Cardiac muscle cell (in vitro differentiated cells and primary cell): Measurements from ENCODE around the gene GAL3ST3. TPM values are rescaled to one million over a fixed set of nuclear protein-coding genes. Genes with fewer than 3 reads are reported as not detected.
A peak's percentile ranks its signal among the peaks of the same experiment; 100 is the strongest.

Experiments used
- DNase-seq, 2 donors: peaks; one replicate each; pipeline versions ENCODE4 v3.0.0 to v3.0.0-alpha.2; 2010 to 2017; ENCODE audit warnings: low read depth in 1 of 2, low spot score in 1 of 2
- H3K27ac ChIP-seq: fragments of 200-600 bp; sonication (generic); 2 replicates; pipeline ENCODE4 v1.5.1; 2016
- H3K27me3 ChIP-seq: fragments of 200-600 bp; sonication (generic); 2 replicates; pipeline ENCODE4 v1.6.0; 2016; ENCODE audit warnings: control low read depth
- H3K36me3 ChIP-seq: fragments of 200-600 bp; sonication (generic); 2 replicates; pipeline ENCODE4 v1.5.1; 2016; ENCODE audit warnings: control low read depth
- H3K4me1 ChIP-seq: fragments of 200-600 bp; sonication (generic); 2 replicates; pipeline ENCODE4 v1.8.1; 2017; ENCODE audit warnings: low read depth, mild to moderate bottlenecking, mixed run types
- H3K4me3 ChIP-seq: fragments of 200-600 bp; sonication (generic); 2 replicates; pipeline ENCODE4 v1.5.1; 2016; ENCODE audit warnings: mild to moderate bottlenecking
- H3K9me3 ChIP-seq: fragments of 200-600 bp; sonication (generic); 2 replicates; pipeline ENCODE4 v1.5.1; 2017; ENCODE audit warnings: low read depth, mild to moderate bottlenecking, control low read depth
- polyA plus RNA-seq: library from polyadenylated mRNA; unstranded; fragments of >200 nt; fragmentation: Nextera tagmentation; extraction: Ambion mirVana; gene quantifications from 2 replicates; pipeline ENCODE4 v1.2.1, GENCODE V29; 2016
- total RNA-seq: library from RNA; depleted of rRNA; stranded (reverse); fragments of >200 nt; gene quantifications from 2 replicates; pipeline ENCODE4 v1.2.3, GENCODE V29; 2016
- TF ChIP-seq, protein P1 (sequence below): IDR thresholded peaks from 2 replicates; pipeline ENCODE4 v1.5.1; 2012; ENCODE audit warnings: low read depth, mild to moderate bottlenecking, low read length

The GAL3ST3 gene
- total and polyA plus RNA-seq, 2 experiments from 2014 or later, result 22.3 to 25.5 TPM

GRCh38 chr11:66016793-66017177 is 32.2 kb downstream of the GAL3ST3 start:
- Histone ChIP-seq H3K27me3 (peaks cover 11% of the 10 kb centered on the region), H3K9me3 (no peaks in the 10 kb centered on the region), H3K36me3 (no peaks in the 10 kb centered on the region), H3K4me1 (no peaks in the 10 kb centered on the region), H3K4me3 (no peak overlapping the region), H3K27ac (no peak overlapping the region)
- DNase-seq, result no peak
- TF ChIP-seq, protein P1, sequence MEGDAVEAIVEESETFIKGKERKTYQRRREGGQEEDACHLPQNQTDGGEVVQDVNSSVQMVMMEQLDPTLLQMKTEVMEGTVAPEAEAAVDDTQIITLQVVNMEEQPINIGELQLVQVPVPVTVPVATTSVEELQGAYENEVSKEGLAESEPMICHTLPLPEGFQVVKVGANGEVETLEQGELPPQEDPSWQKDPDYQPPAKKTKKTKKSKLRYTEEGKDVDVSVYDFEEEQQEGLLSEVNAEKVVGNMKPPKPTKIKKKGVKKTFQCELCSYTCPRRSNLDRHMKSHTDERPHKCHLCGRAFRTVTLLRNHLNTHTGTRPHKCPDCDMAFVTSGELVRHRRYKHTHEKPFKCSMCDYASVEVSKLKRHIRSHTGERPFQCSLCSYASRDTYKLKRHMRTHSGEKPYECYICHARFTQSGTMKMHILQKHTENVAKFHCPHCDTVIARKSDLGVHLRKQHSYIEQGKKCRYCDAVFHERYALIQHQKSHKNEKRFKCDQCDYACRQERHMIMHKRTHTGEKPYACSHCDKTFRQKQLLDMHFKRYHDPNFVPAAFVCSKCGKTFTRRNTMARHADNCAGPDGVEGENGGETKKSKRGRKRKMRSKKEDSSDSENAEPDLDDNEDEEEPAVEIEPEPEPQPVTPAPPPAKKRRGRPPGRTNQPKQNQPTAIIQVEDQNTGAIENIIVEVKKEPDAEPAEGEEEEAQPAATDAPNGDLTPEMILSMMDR, result no peak

DNA sequence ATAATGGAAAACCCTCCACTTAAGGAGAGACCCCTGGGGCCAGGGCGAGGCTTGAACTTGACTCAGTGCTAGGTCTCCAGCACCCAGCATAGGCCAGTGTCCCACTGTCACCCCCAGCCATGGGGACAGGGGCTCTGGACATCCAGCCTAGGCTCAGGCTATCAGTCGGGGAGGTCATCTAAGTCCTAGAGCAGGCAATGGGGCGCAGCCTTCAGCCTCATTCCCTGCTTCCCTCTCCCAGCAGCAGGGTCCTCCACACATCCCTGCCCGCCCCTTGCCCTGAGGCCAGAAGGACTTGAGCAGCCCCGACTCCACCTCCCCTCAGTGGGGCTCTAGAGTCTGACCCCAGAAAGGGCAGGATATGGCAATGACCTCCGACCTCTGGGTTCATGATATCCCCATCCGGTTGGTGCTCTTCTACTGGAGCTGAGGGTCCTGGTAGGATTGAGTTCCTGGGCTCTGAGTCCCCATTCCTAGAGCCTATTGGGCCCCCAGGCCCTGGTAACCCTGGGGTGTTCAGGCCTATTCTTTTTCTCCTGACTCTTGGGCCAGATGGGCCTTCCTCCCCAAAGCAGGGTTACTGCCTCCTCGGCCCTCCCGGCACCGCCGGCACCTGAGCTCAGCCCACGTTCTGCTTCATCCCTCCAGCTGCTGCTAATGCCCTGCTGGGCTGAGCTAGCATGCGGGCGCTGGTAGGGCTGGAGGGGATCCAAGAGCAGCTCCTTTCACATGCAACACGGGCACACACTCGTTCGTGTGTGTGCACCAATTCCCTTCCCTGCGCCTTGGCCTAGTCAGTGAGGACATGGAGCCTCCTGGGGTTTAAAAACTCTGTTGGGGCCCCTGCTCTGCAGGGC is 32.8 kb downstream of the GAL3ST3 start:
- no peak for DNase-seq
- peaks cover 16% of the 10 kb centered on the region for H3K27me3 ChIP-seq
- H3K4me3 ChIP-seq, result no peak overlapping the region
- H3K27ac ChIP-seq, result no peak overlapping the region
- TF ChIP-seq, protein P1, result no peak
- H3K9me3 ChIP-seq, result no peaks in the 10 kb centered on the region
- H3K36me3 ChIP-seq, result no peaks in the 10 kb centered on the region
- H3K4me1 ChIP-seq, result no peaks in the 10 kb centered on the region

GRCh38 chr11:66015454-66015881 is 33.5 kb downstream of the GAL3ST3 start:
- Histone ChIP-seq H3K9me3 (no peaks in the 10 kb centered on the region), H3K27me3 (peaks cover 21% of the 10 kb centered on the region), H3K4me1 (no peaks in the 10 kb centered on the region), H3K36me3 (no peaks in the 10 kb centered on the region), H3K4me3 (no peak overlapping the region), H3K27ac (no peak overlapping the region)
- peak in 1 of 2 donors; percentile 37 for DNase-seq
- TF ChIP-seq, protein P1, result no peak

GRCh38 chr11:66014804-66015453 is 34.0 kb downstream of the GAL3ST3 start:
- H3K27ac ChIP-seq, result no peak overlapping the region
- DNase-seq, result no peak
- TF ChIP-seq, protein P1, result no peak
- H3K4me3 ChIP-seq, result no peak overlapping the region
- H3K9me3 ChIP-seq, result no peaks in the 10 kb centered on the region
- H3K4me1 ChIP-seq, result no peaks in the 10 kb centered on the region
- peaks cover 24% of the 10 kb centered on the region for H3K27me3 ChIP-seq
- no peaks in the 10 kb centered on the region for H3K36me3 ChIP-seq

DNA sequence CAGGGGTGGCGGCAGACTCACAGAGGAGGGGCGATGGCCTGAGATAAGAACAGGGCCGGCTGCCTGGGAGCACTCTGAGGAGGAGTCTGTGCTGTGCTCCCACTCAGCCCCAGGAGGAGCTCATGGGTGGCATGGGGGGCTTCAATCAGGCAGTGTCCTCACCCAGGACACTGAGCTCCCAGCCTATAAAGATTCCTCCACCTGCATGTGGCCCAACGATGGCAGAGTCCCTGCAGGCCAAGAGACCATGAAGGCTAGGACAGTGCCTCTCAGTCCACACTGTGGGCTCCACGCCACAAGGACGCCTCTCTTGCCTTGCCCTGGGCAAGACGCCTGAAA is 35.2 kb downstream of the GAL3ST3 start:
- Histone ChIP-seq H3K4me1 (no peaks in the 10 kb centered on the region), H3K9me3 (no peaks in the 10 kb centered on the region), H3K27me3 (peaks cover 24% of the 10 kb centered on the region), H3K27ac (no peak overlapping the region), H3K36me3 (no peaks in the 10 kb centered on the region), H3K4me3 (no peak overlapping the region)
- TF ChIP-seq, protein P1, result no peak
- no peak for DNase-seq
